Esophagus muscularis mucosa (tissue), 3 donors: ENCODE results near the gene TCAIM.

Experiments
- POLR2A ChIP-seq: fragments of 450-650 bp; IDR thresholded peaks from one replicate; pipeline ENCODE4 v1.6.1; 2017; ENCODE audit warnings: antibody characterized with exemption, moderate library complexity, mild to moderate bottlenecking, low read depth
- POLR2AphosphoS5 ChIP-seq, 2 donors: sonication (generic); formaldehyde crosslinking; IDR thresholded peaks; one replicate each; pipeline ENCODE4 v1.6.1; 2017; ENCODE audit warnings: antibody characterized with exemption in 2 of 2
- TF ChIP-seq, protein P1 (sequence below), 3 experiments: fragments of 200-600 bp in 2 of 3; fragments of 450-650 bp in 1 of 3; sonication (generic) in 2 of 3; IDR thresholded peaks; one replicate each; pipeline ENCODE4 v1.5.1; 2017 to 2019; ENCODE audit warnings: antibody characterized with exemption in 3 of 3, mild to moderate bottlenecking in 2 of 3, moderate library complexity in 1 of 3

GRCh38 chr3:44396200-44397171 lies 57.9 kb downstream of the TCAIM start:
- TF ChIP-seq, protein P1, sequence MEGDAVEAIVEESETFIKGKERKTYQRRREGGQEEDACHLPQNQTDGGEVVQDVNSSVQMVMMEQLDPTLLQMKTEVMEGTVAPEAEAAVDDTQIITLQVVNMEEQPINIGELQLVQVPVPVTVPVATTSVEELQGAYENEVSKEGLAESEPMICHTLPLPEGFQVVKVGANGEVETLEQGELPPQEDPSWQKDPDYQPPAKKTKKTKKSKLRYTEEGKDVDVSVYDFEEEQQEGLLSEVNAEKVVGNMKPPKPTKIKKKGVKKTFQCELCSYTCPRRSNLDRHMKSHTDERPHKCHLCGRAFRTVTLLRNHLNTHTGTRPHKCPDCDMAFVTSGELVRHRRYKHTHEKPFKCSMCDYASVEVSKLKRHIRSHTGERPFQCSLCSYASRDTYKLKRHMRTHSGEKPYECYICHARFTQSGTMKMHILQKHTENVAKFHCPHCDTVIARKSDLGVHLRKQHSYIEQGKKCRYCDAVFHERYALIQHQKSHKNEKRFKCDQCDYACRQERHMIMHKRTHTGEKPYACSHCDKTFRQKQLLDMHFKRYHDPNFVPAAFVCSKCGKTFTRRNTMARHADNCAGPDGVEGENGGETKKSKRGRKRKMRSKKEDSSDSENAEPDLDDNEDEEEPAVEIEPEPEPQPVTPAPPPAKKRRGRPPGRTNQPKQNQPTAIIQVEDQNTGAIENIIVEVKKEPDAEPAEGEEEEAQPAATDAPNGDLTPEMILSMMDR (IDR thresholded peaks at IDR 0.05) = no peak
- no peak for TF ChIP-seq POLR2A
- TF ChIP-seq POLR2AphosphoS5 (IDR thresholded peaks at IDR 0.05) = no peak
